GM19397 (cell line): ENCODE results near the gene CAMTA1.

ENCODE experiments used
- ATAC-seq: cut with Tn5 transposase; IDR thresholded peaks from one replicate; pipeline ENCODE4 v1.9.1; 2021; ENCODE audit warnings: mild to moderate bottlenecking, moderate library complexity; ENCODE audit not compliant: unreplicated experiment

The CAMTA1 gene

DNA sequence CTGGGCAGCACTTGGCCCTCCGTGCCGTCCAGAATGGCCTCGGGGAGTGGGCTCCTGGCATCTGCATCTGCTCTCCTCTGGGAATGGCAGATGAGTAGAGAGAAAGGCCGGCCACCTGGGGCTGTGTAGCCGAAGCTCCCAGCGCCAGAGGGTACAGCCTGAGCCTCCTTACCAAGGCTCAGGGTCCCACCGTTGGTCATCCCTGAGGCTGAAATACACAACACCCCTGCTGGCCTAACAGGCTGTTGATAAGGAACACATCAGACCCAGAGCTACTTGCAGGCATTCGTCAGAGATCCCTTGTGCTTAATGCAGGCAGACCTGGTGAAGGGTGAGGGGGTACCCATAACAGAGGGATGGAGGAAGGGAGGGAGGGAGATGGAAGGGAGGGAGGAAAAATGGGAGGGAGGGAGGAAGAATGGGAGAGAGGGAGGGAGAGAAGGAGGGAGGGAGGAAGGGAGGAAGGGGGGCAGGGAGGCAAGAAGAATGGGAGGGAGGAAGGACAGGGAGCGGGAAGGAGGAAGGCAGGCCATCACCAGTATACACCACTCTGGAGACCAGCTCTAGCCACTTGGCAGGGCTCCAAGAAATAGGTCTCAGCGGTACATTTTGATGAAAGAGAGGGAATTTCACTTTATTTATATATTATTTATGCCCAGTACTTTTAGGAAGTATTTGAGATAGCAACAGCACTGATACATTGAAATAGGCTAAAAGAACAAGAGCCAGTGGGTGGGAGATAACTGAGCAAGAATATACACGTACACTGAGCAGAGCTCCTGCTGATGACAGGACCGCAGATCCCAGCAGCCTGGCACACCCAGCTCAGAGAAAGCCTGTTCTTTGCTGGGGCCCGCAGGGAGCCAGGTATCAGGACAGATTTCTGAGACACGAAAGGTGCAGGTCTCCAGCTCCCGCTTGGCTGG is 670.8 kb downstream of the CAMTA1 start:
- no peak for ATAC-seq

DNA sequence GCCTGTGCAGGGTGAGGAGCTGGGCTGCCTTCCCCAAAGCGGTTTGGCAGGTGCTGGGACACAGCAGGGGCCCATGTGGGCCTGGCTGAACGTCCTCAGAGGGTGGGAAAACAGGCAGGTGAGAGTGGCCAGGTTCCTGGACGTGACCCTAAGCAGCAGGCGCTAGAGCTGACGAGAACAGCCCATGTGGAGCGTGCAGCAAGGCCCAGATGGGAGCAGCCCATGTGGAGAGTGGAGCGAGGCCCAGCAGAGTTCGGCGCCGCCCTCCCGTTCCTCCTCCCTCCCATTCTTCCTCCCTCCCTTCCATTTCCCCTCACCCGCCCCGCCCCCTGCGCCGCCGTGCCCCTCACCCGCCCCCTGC is 671.4 kb downstream of the CAMTA1 start:
- no peak for ATAC-seq

GRCh38 chr1:7457811-7458210 is 672.6 kb downstream of the CAMTA1 start:
- no peak for ATAC-seq

- ATAC-seq = no peak
Observed at GRCh38 chr1:7458946-7459345, 673.7 kb downstream of the CAMTA1 start.

DNA sequence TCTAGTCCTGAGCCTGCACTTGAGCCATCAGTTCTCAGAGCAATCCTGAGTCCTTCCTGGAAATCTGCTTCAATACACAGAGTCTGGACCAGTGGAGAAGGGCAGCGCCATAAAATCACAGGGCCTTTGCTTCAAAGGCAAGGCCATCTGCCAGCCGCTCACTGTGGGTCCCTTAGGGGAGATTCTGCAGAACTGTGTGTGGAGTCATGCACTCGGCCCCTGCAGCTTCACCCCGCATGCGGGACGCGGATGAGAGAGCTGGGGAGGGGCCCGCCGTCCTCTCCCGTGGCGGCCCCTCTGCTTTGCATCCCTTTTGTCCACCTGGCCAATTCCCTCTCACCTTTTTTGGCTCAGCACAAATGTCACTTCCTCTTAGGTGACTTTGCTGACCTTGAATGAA is 674.7 kb downstream of the CAMTA1 start:
- ATAC-seq = no peak

- no peak for ATAC-seq
Observed at GRCh38 chr1:7460807-7461206, 675.6 kb downstream of the CAMTA1 start.

GRCh38 chr1:7462617-7463016 is 677.4 kb downstream of the CAMTA1 start:
- no peak for ATAC-seq

DNA sequence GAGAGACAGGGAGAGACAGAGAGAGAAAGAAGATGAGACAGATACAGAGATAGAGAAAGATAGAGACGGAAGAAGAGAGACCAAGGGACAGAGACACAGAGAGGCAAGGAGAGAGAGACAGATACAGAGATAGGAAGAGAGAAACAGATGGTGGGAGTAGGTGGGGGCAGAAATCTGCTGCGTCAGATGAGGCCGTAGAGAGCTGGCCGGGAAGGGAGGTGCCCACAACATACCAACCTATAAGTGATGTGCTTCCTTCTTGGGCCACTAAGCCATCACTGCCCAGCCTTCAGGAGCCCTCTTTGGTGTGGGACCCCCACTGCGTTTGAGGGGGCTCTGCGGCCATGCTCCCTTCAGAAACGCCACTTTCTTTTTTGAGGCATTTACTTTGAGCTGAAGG is 678.3 kb downstream of the CAMTA1 start:
- ATAC-seq = no peak

DNA sequence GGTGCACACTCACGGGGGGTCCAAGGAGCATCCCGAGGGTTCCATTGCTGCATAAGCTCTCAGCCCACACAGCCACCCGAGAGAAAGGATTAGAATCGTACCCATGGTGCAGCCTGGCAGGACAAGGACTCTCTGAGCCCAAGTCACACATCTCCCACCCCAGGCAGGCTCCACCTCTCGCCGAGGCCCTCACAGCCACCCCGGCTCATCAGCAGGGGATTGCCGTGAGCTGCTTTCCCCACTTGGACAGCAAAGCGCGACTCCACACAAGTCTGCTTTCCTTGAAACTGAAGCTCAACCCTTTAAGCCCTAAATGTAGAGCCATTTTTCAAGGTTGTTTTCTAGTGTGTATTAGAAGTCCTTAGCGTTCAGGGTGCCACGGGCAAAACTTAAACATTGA is 679.5 kb downstream of the CAMTA1 start:
- no peak for ATAC-seq

- ATAC-seq = no peak
Observed at GRCh38 chr1:7467476-7468175, 682.4 kb downstream of the CAMTA1 start.

DNA sequence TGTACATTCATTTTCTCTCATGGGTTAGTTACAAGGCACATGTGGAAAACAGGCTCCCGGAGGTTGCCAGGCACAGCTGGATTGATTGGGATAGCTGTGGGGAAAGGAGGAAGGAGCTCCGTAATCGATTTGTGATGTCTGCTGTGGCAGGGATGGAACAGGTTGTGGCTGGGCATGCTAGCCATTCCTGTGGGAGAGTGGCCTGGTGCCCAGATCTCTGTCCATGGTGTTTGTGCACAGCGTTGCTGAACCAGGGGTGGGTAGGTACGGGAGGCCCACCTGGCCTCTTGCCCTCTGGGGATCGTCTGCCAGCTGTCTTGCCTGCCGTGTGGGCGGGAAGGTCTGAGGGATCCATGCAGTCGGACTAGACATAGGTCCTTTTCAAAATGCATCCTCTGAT is 683.0 kb downstream of the CAMTA1 start:
- ATAC-seq = no peak

GRCh38 chr1:7469255-7469938 is 684.1 kb downstream of the CAMTA1 start:
- ATAC-seq = no peak

- no peak for ATAC-seq
Observed at GRCh38 chr1:7470904-7471638, 685.8 kb downstream of the CAMTA1 start.

DNA sequence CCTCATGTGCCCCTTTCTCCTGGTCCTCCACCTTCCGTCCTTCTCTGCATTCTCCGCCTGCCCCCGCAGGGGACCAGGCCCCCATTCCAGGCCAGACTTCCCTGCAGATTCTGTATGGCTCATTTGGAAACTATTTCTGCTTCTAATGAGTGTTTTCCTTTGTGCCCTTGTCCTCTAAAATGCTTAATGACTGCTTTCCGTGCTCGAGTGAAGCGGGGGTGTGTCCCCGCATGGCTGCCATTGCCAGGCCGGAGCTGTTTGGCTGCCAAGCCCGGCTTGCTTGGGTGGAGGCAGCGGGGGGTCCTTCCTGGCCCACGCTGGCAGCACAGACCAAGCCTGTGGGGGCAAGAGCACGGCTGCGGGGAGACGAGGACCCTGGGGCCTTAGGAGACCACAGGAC is 686.6 kb downstream of the CAMTA1 start:
- ATAC-seq = no peak

DNA sequence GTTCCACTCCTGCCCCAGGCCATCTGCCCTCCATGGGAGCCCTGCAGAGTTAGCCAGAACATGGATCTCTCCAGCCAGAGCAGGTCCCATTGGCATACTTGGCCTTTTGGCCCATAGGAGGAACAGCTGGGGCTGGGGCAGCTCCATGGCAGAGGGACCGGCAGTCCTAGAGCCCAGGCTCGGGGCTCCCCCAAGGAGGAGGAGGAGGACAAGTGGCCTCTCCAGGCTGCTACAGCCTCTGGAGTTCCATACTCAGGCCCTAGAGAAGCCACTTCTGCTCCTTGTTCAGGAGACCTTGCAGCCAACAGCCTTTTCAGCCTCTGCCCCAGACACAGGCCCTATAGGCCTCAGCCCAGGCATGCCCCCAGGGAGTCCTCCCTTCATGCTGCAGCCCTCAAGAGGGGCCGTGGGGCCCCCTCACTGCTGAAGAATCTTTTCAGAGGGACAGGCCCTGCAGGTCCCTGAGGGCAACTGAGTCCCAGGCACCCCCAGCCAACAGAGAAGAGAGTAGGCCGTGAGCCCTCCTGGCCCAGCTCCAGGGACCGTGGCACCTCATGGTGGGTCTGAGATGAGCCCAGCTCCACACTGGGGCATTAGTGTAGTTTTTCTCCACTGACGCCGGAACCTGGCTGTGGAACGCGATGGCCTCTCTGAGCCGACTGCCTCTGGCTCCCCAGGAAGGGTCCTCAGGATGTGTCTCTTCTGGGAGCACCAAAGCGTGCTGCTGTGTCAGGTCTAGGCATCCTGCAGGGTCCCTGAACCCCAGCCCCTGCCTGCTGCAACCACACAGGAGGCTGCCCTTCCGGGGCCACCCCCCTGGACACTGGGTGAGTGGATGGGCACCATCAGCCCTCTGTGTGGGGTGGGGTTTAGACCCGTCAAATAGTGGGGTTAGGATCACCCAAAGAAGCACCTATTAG is 688.2 kb downstream of the CAMTA1 start:
- no peak for ATAC-seq

DNA sequence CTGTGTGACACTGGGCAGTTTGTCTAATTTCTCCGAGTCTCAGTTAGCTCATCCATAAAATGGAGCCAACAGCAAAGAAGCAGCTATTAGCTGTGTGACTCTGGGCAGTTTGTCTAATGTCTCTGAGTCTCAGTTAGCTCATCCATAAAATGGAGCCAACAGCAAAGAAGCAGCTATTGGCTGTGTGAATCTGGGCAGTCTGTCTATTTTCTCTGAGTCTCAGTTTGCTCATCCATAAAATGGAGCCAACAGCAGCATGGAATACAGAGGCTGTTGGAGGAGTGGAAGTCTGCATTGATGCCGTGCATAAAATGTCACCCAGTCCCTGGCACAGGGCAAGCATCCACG is 688.9 kb downstream of the CAMTA1 start:
- ATAC-seq = no peak

DNA sequence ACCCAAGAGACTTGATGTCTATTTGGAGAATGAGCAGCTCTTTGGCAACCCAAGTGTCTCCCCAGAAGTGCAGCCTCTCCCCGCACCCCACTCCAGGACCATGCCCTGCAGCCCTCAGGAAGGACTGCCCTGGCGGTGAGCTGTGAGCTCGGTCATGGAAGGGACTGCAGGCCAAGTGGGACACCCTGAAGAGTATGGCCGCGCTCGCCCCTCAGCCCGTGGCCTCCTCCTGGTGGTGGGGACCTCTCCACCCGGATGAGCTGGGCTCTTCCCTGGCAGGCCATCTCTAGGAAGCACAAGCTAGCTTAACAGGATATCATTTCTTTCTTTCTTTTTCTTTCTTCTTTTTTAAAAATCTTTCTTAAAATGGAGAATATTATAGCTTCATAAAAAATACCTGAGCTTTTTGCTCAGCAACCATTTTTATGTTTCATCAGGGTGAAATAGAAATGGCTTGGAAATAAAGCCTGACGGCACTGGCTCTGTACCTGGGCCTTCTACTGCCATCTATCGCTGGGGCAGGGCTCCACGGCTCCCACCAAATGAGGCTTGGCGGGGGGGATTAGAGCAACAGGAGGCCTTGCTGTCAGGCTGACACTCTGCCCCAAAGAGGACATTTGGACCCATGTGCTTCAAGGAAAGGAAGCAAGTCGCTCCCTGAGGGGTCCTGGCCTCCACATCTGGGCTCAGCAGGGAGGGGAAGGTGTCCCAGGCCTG is 689.7 kb downstream of the CAMTA1 start:
- ATAC-seq = no peak

- ATAC-seq = no peak
Observed at GRCh38 chr1:7475691-7476090, 690.4 kb downstream of the CAMTA1 start.

GRCh38 chr1:7476402-7476801 is 691.1 kb downstream of the CAMTA1 start:
- no peak for ATAC-seq
